Measurements from ENCODE around the gene CACNA2D2. TPM values are rescaled to one million over a fixed set of nuclear protein-coding genes. Genes with fewer than 3 reads are reported as not detected.

Gene CACNA2D2
- total and polyA plus RNA-seq, 4 donors, result 0.10 to 0.19 (median 0.15) TPM

DNA sequence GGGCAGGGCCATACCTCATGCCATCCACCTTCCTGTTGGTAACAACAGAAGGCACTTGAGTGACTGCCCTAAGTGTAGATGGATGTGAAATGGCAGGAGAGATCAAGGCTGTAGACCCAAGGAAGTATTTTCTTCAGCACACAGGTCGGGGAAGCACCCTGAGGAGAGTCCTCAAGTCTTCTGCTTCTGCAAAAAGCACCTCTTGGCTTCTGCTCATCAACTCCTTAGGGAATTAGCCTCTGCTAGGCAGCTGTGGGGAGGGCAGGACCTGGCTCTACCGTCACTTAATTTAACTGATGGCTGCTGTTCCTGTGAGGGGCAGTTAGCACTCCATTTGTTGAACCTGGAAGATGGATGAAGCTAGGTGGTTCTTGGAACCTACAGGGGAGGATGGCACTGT, 6.9 kb upstream of the CACNA2D2 start:
- no peaks in the 10 kb centered on the region for H3K36me3 ChIP-seq (ENCODE audit: control insufficient read depth in 4 of 4, insufficient read depth in 3 of 4, low read depth in 1 of 4, low read length in 3 of 4)
- TF ChIP-seq FOXA2 (IDR thresholded peaks at IDR 0.05) (no peak), GABPA (IDR thresholded peaks at IDR 0.05 in 1 of 2, conservative IDR thresholded peaks at IDR 0.05 in 1 of 2) (no peak), RAD21 (IDR thresholded peaks at IDR 0.05) (no peak), YY1 (IDR thresholded peaks at IDR 0.05) (no peak), TAF1 (conservative IDR thresholded peaks at IDR 0.05) (no peak), RXRA (IDR thresholded peaks at IDR 0.05) (no peak), SP1 (IDR thresholded peaks at IDR 0.05) (no peak)
- TF ChIP-seq, protein P1, sequence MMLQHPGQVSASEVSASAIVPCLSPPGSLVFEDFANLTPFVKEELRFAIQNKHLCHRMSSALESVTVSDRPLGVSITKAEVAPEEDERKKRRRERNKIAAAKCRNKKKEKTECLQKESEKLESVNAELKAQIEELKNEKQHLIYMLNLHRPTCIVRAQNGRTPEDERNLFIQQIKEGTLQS (IDR thresholded peaks at IDR 0.05), result no peak
- TF ChIP-seq, protein P2, sequence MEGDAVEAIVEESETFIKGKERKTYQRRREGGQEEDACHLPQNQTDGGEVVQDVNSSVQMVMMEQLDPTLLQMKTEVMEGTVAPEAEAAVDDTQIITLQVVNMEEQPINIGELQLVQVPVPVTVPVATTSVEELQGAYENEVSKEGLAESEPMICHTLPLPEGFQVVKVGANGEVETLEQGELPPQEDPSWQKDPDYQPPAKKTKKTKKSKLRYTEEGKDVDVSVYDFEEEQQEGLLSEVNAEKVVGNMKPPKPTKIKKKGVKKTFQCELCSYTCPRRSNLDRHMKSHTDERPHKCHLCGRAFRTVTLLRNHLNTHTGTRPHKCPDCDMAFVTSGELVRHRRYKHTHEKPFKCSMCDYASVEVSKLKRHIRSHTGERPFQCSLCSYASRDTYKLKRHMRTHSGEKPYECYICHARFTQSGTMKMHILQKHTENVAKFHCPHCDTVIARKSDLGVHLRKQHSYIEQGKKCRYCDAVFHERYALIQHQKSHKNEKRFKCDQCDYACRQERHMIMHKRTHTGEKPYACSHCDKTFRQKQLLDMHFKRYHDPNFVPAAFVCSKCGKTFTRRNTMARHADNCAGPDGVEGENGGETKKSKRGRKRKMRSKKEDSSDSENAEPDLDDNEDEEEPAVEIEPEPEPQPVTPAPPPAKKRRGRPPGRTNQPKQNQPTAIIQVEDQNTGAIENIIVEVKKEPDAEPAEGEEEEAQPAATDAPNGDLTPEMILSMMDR (IDR thresholded peaks at IDR 0.05; ENCODE audit: low read depth, low read length, missing input control), result no peak
- no peaks in the 10 kb centered on the region for H3K27me3 ChIP-seq (ENCODE audit: control insufficient read depth in 4 of 4, insufficient read depth in 4 of 4, low read length in 3 of 4)
- H3K9ac ChIP-seq (ENCODE audit: low read depth in 1 of 2, low read length in 2 of 2), result no peak overlapping the region
- DNase-seq (ENCODE audit: low spot score), result no peak
- no peaks in the 10 kb centered on the region for H3K9me3 ChIP-seq (ENCODE audit: control insufficient read depth in 4 of 4, low read length in 3 of 4)
- H3K4me1 ChIP-seq (ENCODE audit: control insufficient read depth in 4 of 4, insufficient read depth in 4 of 4, low read length in 3 of 4), result no peaks in the 10 kb centered on the region
- WGBS, result 72% methylated on average over 2 of the region's 2 CpGs
- no peak overlapping the region for H3K27ac ChIP-seq (ENCODE audit: low read depth in 1 of 2, low read length in 2 of 2)
- no peak overlapping the region for H3K4me3 ChIP-seq (ENCODE audit: low read depth in 1 of 3, low read length in 3 of 3)

DNA sequence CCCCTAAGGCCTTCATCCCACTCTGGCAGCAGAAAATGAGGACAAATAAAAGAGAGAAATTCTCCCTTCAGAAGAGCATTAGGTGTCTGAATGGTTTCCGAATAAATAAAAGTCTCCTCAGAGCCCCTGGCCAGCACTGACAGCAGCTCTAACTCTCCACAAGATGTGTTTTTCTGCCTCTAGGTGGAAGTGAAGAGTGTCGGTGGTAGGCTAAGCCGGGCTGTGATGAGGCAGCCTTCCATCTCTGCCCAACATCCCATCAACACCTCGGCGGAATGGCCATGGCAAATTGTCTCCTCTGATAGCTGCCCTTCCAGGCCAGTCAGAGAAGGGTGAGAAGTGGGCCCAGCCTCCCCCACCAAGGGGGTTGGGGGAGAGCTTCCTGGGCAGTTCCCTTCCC, 6.3 kb upstream of the CACNA2D2 start:
- WGBS, result 83% methylated on average over 5 of the region's 5 CpGs
- TF ChIP-seq, protein P3, sequence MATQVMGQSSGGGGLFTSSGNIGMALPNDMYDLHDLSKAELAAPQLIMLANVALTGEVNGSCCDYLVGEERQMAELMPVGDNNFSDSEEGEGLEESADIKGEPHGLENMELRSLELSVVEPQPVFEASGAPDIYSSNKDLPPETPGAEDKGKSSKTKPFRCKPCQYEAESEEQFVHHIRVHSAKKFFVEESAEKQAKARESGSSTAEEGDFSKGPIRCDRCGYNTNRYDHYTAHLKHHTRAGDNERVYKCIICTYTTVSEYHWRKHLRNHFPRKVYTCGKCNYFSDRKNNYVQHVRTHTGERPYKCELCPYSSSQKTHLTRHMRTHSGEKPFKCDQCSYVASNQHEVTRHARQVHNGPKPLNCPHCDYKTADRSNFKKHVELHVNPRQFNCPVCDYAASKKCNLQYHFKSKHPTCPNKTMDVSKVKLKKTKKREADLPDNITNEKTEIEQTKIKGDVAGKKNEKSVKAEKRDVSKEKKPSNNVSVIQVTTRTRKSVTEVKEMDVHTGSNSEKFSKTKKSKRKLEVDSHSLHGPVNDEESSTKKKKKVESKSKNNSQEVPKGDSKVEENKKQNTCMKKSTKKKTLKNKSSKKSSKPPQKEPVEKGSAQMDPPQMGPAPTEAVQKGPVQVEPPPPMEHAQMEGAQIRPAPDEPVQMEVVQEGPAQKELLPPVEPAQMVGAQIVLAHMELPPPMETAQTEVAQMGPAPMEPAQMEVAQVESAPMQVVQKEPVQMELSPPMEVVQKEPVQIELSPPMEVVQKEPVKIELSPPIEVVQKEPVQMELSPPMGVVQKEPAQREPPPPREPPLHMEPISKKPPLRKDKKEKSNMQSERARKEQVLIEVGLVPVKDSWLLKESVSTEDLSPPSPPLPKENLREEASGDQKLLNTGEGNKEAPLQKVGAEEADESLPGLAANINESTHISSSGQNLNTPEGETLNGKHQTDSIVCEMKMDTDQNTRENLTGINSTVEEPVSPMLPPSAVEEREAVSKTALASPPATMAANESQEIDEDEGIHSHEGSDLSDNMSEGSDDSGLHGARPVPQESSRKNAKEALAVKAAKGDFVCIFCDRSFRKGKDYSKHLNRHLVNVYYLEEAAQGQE (IDR thresholded peaks at IDR 0.05), result no peak
- TF ChIP-seq FOXA1 (IDR thresholded peaks at IDR 0.05), result no peak
- TF ChIP-seq, protein P1 (IDR thresholded peaks at IDR 0.05), result no peak
- no peak for TF ChIP-seq FOXA2 (IDR thresholded peaks at IDR 0.05)
- H3K4me3 ChIP-seq (ENCODE audit: low read depth in 1 of 3, low read length in 3 of 3), result no peak overlapping the region

DNA sequence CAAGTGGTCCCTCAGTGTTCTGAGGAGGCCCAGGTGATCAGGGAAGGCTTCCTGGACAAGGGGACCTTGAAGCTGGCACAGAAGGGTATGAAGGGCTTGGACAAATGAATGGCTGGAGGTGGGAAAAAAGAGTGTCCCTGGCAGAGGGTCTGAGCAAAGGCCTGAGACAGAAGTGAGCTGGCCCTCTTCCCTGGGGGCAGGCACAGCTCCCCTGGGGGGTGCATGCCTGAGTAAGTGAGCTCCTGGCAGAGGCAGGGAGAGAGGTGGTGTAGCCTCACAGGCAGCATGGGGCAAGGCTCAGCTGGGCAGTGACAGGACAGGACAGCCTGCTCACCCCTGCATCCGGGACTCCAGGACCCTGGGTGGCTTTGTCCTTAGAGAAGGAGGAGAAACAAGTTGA, 5.4 kb upstream of the CACNA2D2 start:
- Histone ChIP-seq H3K27me3 (ENCODE audit: control insufficient read depth in 4 of 4, insufficient read depth in 4 of 4, low read length in 3 of 4) (no peaks in the 10 kb centered on the region), H3K27ac (ENCODE audit: low read depth in 1 of 2, low read length in 2 of 2) (no peak overlapping the region), H3K9me3 (ENCODE audit: control insufficient read depth in 4 of 4, low read length in 3 of 4) (no peaks in the 10 kb centered on the region), H3K36me3 (ENCODE audit: control insufficient read depth in 4 of 4, insufficient read depth in 3 of 4, low read depth in 1 of 4, low read length in 3 of 4) (no peaks in the 10 kb centered on the region), H3K4me1 (ENCODE audit: control insufficient read depth in 4 of 4, insufficient read depth in 4 of 4, low read length in 3 of 4) (no peaks in the 10 kb centered on the region), H3K4me3 (ENCODE audit: low read depth in 1 of 3, low read length in 3 of 3) (no peak overlapping the region), H3K9ac (ENCODE audit: low read depth in 1 of 2, low read length in 2 of 2) (no peak overlapping the region)
- no peak for DNase-seq (ENCODE audit: low spot score)
- 80% methylated on average over 1 of the region's 1 CpG for WGBS
- TF ChIP-seq HNF4G (IDR thresholded peaks at IDR 0.05), result no peak
- TF ChIP-seq, protein P4, sequence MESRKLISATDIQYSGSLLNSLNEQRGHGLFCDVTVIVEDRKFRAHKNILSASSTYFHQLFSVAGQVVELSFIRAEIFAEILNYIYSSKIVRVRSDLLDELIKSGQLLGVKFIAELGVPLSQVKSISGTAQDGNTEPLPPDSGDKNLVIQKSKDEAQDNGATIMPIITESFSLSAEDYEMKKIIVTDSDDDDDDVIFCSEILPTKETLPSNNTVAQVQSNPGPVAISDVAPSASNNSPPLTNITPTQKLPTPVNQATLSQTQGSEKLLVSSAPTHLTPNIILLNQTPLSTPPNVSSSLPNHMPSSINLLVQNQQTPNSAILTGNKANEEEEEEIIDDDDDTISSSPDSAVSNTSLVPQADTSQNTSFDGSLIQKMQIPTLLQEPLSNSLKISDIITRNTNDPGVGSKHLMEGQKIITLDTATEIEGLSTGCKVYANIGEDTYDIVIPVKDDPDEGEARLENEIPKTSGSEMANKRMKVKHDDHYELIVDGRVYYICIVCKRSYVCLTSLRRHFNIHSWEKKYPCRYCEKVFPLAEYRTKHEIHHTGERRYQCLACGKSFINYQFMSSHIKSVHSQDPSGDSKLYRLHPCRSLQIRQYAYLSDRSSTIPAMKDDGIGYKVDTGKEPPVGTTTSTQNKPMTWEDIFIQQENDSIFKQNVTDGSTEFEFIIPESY (IDR thresholded peaks at IDR 0.05), result no peak
- no peak for TF ChIP-seq TAF1 (conservative IDR thresholded peaks at IDR 0.05)
- TF ChIP-seq, protein P2 (IDR thresholded peaks at IDR 0.05; ENCODE audit: low read depth, low read length, missing input control), result no peak
- TF ChIP-seq RXRA (IDR thresholded peaks at IDR 0.05), result no peak
- no peak for TF ChIP-seq EGR1 (IDR thresholded peaks at IDR 0.05; ENCODE audit: low read depth in 2 of 2)
- TF ChIP-seq NR2F2 (IDR thresholded peaks at IDR 0.05), result no peak
- no peak for TF ChIP-seq HNF4A (conservative IDR thresholded peaks at IDR 0.05)
- no peak for TF ChIP-seq SP1 (IDR thresholded peaks at IDR 0.05)

More for the DNA sequence above, 6.3 kb upstream of the CACNA2D2 start:
- no peaks in the 10 kb centered on the region for H3K27me3 ChIP-seq (ENCODE audit: control insufficient read depth in 4 of 4, insufficient read depth in 4 of 4, low read length in 3 of 4)
- no peaks in the 10 kb centered on the region for H3K4me1 ChIP-seq (ENCODE audit: control insufficient read depth in 4 of 4, insufficient read depth in 4 of 4, low read length in 3 of 4)
- no peaks in the 10 kb centered on the region for H3K9me3 ChIP-seq (ENCODE audit: control insufficient read depth in 4 of 4, low read length in 3 of 4)
- H3K27ac ChIP-seq (ENCODE audit: low read depth in 1 of 2, low read length in 2 of 2), result no peak overlapping the region
- H3K9ac ChIP-seq (ENCODE audit: low read depth in 1 of 2, low read length in 2 of 2), result no peak overlapping the region
- no peak for DNase-seq (ENCODE audit: low spot score)
- H3K36me3 ChIP-seq (ENCODE audit: control insufficient read depth in 4 of 4, insufficient read depth in 3 of 4, low read depth in 1 of 4, low read length in 3 of 4), result no peaks in the 10 kb centered on the region

Measured in liver (tissue), 9 donors.